H7 (cell line): ENCODE measurements around the gene THSD4. TPM values are rescaled to one million over a fixed set of nuclear protein-coding genes. Genes with fewer than 3 reads are reported as not detected.

Source experiments
- DNase-seq: peaks from one replicate; pipeline ENCODE4 v3.0.0; 2012
- H3K27me3 ChIP-seq: 2 replicates; pipeline ENCODE4 v1.6.0; 2011; ENCODE audit warnings: mild to moderate bottlenecking, low read length; ENCODE audit not compliant: control insufficient read depth, insufficient read depth
- H3K36me3 ChIP-seq: replicated peaks from 2 replicates; pipeline ENCODE4 v1.5.1; 2011; ENCODE audit warnings: low read length; ENCODE audit not compliant: control insufficient read depth, insufficient read depth
- H3K4me3 ChIP-seq: 2 replicates; pipeline ENCODE4 v1.5.1; 2011; ENCODE audit warnings: low read depth, mild to moderate bottlenecking, control low read depth, low read length, moderate library complexity; ENCODE audit not compliant: insufficient read depth
- total RNA-seq: library from RNA; depleted of rRNA; stranded (reverse); fragments of >200 nt; shearing (Covaris generic); gene quantifications from 2 replicates; pipeline ENCODE4 v1.2.3, GENCODE V29; 2014

Gene THSD4
- total RNA-seq, 1 experiment from 2014 or later = 3.9 TPM

- Histone ChIP-seq H3K27me3 (no peaks in the 10 kb centered on the region), H3K36me3 (no peaks in the 10 kb centered on the region), H3K4me3 (no peak overlapping the region)
- DNase-seq = no peak
Measured at GRCh38 chr15:71549091-71549490, 433.8 kb downstream of the THSD4 start.

GRCh38 chr15:71549697-71550096 lies 434.4 kb downstream of the THSD4 start:
- H3K36me3 ChIP-seq = no peaks in the 10 kb centered on the region
- H3K27me3 ChIP-seq = no peaks in the 10 kb centered on the region
- H3K4me3 ChIP-seq = no peak overlapping the region
- DNase-seq = no peak

GRCh38 chr15:71551566-71551965 lies 436.3 kb downstream of the THSD4 start:
- no peaks in the 10 kb centered on the region for H3K36me3 ChIP-seq
- no peak for DNase-seq
- H3K4me3 ChIP-seq = no peak overlapping the region
- no peaks in the 10 kb centered on the region for H3K27me3 ChIP-seq

DNA sequence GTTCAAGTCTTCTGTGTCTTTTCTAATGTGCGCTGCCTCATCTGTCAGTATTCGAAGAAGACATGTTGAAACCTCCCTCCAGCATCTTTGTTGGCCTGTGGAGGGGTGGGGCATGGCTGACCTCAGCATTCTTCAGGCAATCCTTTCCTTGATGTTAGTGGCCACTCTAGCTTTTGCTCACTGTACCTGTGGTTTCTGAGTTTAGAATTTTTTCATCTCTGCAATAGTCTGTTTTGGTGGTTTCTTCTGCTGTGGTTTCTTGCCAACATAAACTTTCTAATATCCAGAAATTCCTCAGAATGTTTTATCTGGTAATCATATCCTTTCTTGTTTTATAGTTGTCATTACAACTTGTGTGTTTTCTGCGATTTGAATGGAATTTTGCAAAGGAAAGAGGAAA lies 443.8 kb downstream of the THSD4 start:
- Histone ChIP-seq H3K4me3 (no peak overlapping the region), H3K36me3 (no peaks in the 10 kb centered on the region), H3K27me3 (no peaks in the 10 kb centered on the region)
- DNase-seq = peak; percentile 27

GRCh38 chr15:71559616-71560015 lies 444.3 kb downstream of the THSD4 start:
- no peak for DNase-seq
- Histone ChIP-seq H3K27me3 (no peaks in the 10 kb centered on the region), H3K36me3 (no peaks in the 10 kb centered on the region)

GRCh38 chr15:71562251-71562650 lies 447.0 kb downstream of the THSD4 start:
- Histone ChIP-seq H3K36me3 (no peaks in the 10 kb centered on the region), H3K27me3 (no peaks in the 10 kb centered on the region), H3K4me3 (no peak overlapping the region)
- no peak for DNase-seq

More at GRCh38 chr15:71559616-71560015, 444.3 kb downstream of the THSD4 start:
- no peak overlapping the region for H3K4me3 ChIP-seq

DNA sequence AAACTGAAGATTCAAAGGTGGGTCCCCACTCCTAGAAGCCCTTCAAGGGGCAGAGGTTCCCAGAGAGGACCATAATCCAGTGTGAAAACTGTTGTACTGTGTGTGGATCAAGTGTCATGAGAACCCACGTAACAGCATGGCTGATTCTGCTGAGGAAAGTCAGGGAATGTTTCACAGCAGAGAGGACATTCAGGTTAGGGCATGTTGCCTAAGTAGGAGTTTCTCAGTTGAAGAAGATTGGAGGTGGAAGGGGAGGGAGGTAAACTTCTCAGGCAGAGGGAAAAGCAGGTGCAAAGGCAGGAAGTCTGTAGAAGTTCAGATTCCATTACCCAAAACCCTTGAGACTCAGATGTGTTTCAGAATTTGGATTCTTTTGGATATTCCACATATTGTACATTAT lies 448.9 kb downstream of the THSD4 start:
- DNase-seq = no peak
- Histone ChIP-seq H3K27me3 (no peaks in the 10 kb centered on the region), H3K4me3 (no peak overlapping the region)

DNA sequence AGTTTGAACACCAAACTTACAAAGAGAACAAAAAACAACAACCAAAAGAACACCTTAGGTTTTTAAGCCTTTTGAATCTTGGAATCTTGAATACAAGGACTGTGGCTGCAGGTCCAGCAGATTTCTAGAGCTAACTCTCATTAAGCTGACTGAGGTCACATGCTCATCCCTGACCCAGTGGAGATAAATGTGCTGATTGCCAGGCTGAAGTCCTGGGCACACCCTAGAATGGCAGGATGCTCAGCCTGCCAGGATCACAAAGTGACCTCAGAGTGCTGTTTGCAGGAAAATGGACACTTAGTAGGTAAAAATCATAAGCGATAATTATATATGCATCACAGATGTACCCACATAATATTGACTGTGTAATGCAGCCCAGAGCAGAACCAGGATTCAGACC lies 449.7 kb downstream of the THSD4 start:
- Histone ChIP-seq H3K4me3 (no peak overlapping the region), H3K36me3 (no peaks in the 10 kb centered on the region), H3K27me3 (no peaks in the 10 kb centered on the region)
- DNase-seq = no peak

More for the DNA sequence above, 448.9 kb downstream of the THSD4 start:
- no peaks in the 10 kb centered on the region for H3K36me3 ChIP-seq

DNA sequence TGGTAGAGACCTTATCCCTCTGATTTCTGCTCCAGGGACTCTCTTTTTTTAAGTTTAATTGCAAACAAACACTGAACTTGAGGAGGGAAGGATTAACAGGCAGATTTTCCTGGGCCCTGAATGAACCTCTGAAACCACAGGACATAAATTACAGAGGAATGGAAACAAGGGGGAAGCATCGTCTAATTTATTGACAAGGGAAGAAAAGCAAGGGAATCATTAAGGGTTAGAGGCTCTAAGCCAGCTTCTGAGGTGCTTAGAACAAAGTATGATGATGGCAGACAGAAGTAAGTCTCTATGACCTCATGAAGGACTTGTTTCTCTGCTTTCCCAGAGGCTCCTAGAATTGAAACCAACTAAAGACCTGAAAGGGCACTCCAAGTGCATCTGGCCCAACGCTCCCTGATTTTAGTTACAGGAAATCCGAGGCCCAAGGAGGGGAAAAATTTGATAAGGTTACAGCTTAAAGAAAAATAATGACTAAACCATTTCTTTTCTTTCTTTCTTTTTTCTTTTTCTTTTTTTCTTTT lies 450.4 kb downstream of the THSD4 start:
- no peaks in the 10 kb centered on the region for H3K27me3 ChIP-seq
- no peaks in the 10 kb centered on the region for H3K36me3 ChIP-seq
- no peak overlapping the region for H3K4me3 ChIP-seq
- no peak for DNase-seq

GRCh38 chr15:71566226-71566625 lies 451.0 kb downstream of the THSD4 start:
- no peak overlapping the region for H3K4me3 ChIP-seq
- H3K27me3 ChIP-seq = no peaks in the 10 kb centered on the region
- H3K36me3 ChIP-seq = no peaks in the 10 kb centered on the region
- no peak for DNase-seq

DNA sequence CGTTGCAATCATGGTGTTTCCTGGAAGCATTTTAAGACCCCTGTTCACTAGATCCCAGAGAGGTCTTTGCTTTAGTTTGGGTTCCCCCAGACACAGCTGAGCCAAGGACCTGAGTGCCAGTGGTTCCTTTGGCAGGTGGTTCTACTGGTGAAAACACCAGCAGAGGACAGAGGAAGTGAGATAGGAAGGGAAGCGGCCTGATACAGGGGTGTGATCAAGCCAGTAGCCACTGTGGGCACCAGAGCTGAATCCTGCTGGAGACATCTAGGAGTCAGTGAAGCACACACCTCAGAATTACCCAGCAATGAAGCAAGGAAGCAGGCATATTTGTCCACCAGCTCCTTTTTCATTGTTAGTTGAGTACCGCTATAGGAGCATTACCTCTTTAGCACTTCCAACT lies 451.9 kb downstream of the THSD4 start:
- Histone ChIP-seq H3K27me3 (no peaks in the 10 kb centered on the region), H3K36me3 (no peaks in the 10 kb centered on the region), H3K4me3 (no peak overlapping the region)
- no peak for DNase-seq

DNA sequence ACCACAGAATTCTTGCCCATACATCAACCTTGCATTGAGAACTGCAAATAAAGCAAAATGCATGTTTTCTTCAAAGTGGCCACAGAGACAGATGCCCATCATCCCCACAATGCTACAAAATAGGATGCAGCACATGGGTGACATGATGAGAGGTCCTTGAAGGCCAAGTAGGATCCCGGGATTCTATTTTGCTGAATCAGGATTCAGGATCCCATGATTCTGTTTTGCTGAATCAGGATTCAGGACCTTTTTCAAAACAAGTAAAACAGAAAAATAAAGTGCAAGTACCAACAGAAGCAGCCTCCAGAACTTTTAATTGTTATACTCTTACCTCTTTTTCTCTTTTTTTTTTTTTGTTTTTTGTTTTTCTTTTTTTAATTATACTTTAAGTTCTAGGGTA lies 453.0 kb downstream of the THSD4 start:
- no peaks in the 10 kb centered on the region for H3K27me3 ChIP-seq
- no peaks in the 10 kb centered on the region for H3K36me3 ChIP-seq
- H3K4me3 ChIP-seq = no peak overlapping the region
- DNase-seq = no peak

- Histone ChIP-seq H3K36me3 (no peaks in the 10 kb centered on the region), H3K4me3 (no peak overlapping the region), H3K27me3 (no peaks in the 10 kb centered on the region; the same call in 1 of the 2 replicates)
- DNase-seq = no peak
Measured at GRCh38 chr15:71570736-71571135, 455.5 kb downstream of the THSD4 start.

DNA sequence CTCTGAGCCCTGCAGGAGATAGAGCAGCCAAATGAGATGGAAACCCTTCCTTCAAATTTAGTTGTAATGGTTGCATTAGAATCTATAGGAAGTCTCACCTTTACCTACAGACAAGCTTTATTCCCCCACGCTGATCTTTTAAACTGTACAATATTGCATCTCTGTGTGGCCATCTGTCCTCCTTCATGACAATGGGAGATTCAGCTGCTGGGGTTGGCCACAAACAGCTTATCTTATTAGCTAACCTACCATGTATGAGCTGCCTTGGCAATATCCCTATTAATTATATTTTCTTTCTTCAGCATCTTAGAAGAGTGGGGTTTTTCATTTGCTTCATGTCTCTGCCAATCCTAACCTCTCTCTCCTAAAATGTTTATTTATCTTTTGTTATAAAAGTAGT lies 456.4 kb downstream of the THSD4 start:
- Histone ChIP-seq H3K4me3 (no peak overlapping the region), H3K36me3 (no peaks in the 10 kb centered on the region), H3K27me3 (no peaks in the 10 kb centered on the region; the same call in 1 of the 2 replicates)
- no peak for DNase-seq

DNA sequence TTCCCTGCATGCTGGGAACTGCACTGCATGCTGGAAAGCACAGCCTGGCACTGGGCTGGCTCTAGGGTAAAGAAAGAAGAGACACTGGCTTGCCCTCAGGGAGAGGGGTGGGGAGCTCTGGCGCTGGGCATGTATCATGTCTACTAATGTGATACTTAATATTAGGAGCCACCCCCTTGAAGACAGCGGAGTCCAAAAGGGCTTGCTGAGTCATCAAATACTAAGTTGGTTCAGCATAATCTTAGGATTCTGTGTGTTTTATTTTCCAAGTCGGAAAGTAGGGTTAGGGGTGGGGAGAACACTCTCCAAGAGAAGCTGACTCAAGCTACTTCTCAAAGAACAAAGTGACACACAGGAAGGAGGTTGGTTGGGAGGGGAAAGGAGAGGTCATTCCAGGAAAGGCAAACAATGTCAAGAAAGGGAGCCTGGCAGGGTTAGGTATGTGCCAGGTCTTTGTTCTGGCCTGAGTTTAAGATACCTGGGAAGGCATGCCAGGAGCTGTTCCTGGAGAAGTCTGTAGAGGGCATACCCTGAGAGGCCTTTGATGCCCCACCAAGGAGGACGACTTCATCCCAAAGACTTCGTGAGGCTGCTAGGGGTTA lies 457.3 kb downstream of the THSD4 start:
- no peaks in the 10 kb centered on the region; the same call in 1 of the 2 replicates for H3K27me3 ChIP-seq
- H3K36me3 ChIP-seq = no peaks in the 10 kb centered on the region
- peak; percentile 47 for DNase-seq
- no peak overlapping the region for H3K4me3 ChIP-seq

GRCh38 chr15:71573599-71573998 lies 458.3 kb downstream of the THSD4 start:
- DNase-seq = no peak
- H3K27me3 ChIP-seq = no peaks in the 10 kb centered on the region; the same call in 1 of the 2 replicates
- H3K36me3 ChIP-seq = no peaks in the 10 kb centered on the region
- no peak overlapping the region for H3K4me3 ChIP-seq
